PC-9 (cell line): Measurements from ENCODE around the gene APMAP. TPM values are rescaled to one million over a fixed set of nuclear protein-coding genes. Genes with fewer than 3 reads are reported as not detected.
"Not testable (repeated sequence)": the region's sequence is repeated elsewhere in the genome, so short reads cannot be mapped to it uniquely, and the experiment has no call there.

Source experiments
- BruUV-seq: library from RNA; stranded (reverse); fragments of 400-500 nt; replicated peaks from 2 replicates; lab custom pipeline; 2021; lab: Mats Ljungman, UMichigan
- CTCF ChIA-PET: fragments of 300-600 bp; sonication (Branson Sonifier 250); formaldehyde crosslinking; loops from one replicate; lab custom pipeline; 2022; ENCODE audit warnings: antibody characterized with exemption; lab: Charles Lee
- POLR2A ChIA-PET: fragments of 300-600 bp; sonication (Branson Sonifier 250); formaldehyde crosslinking; loops from one replicate; lab custom pipeline; 2022; ENCODE audit warnings: antibody characterized with exemption; ENCODE audit not compliant: unreplicated experiment; lab: Charles Lee
- DNase-seq, 2 experiments: peaks; one replicate each; pipeline versions ENCODE4 v3.0.0 to v3.0.0-alpha.2; 2015 to 2022; ENCODE audit warnings: mixed read lengths in 1 of 2
- H2AFZ ChIP-seq: fragments of 200-600 bp; sonication (generic); 2 replicates; pipeline ENCODE4 v1.8.1; 2017; ENCODE audit warnings: antibody characterized with exemption
- H3F3A ChIP-seq: fragments of 200-600 bp; sonication (generic); 2 replicates; pipeline ENCODE4 v1.8.1; 2017; ENCODE audit warnings: antibody characterized with exemption, mild to moderate bottlenecking, low read depth; ENCODE audit not compliant: insufficient read depth
- H3K27ac ChIP-seq: fragments of 200-600 bp; sonication (generic); 2 replicates; pipeline ENCODE4 v1.6.1; 2016; ENCODE audit warnings: mixed run types
- H3K27me3 ChIP-seq: fragments of 200-600 bp; sonication (generic); 2 replicates; pipeline ENCODE4 v1.6.1; 2016; ENCODE audit warnings: low read depth, mixed run types; ENCODE audit not compliant: insufficient read depth
- H3K36me3 ChIP-seq: fragments of 200-600 bp; sonication (generic); 2 replicates; pipeline ENCODE4 v1.6.1; 2016; ENCODE audit warnings: low read depth, mixed run types
- H3K4me1 ChIP-seq: fragments of 200-600 bp; sonication (generic); replicated peaks from 2 replicates; pipeline ENCODE4 v1.6.1; 2016; ENCODE audit warnings: mixed run types; ENCODE audit not compliant: insufficient read depth
- H3K4me2 ChIP-seq: fragments of 200-600 bp; sonication (generic); 2 replicates; pipeline ENCODE4 v1.6.1; 2017; ENCODE audit warnings: mixed run types
- H3K4me3 ChIP-seq: fragments of 200-600 bp; sonication (generic); 2 replicates; pipeline ENCODE4 v1.6.1; 2016; ENCODE audit warnings: mixed run types
- H3K79me2 ChIP-seq: fragments of 200-600 bp; sonication (generic); 2 replicates; pipeline ENCODE4 v1.6.1; 2017; ENCODE audit warnings: low read depth, mixed run types
- H3K9me2 ChIP-seq: fragments of 200-600 bp; sonication (generic); 2 replicates; pipeline ENCODE4 v1.8.1; 2017; ENCODE audit warnings: mild to moderate bottlenecking; ENCODE audit not compliant: insufficient read depth
- H3K9me3 ChIP-seq: fragments of 200-600 bp; sonication (generic); 2 replicates; pipeline ENCODE4 v1.8.1; 2016; ENCODE audit warnings: low read depth; ENCODE audit not compliant: insufficient read depth
- H4K20me1 ChIP-seq: fragments of 200-600 bp; sonication (generic); 2 replicates; pipeline ENCODE4 v1.8.1; 2017; ENCODE audit not compliant: insufficient read depth
- CTCF ChIP-seq: fragments of 200-600 bp; sonication (generic); conservative IDR thresholded peaks from 2 replicates; pipeline ENCODE4 v1.6.1; 2017; ENCODE audit warnings: mixed run types, antibody characterized with exemption, mild to moderate bottlenecking, moderate library complexity
- EZH2 ChIP-seq: fragments of 200-600 bp; sonication (generic); IDR thresholded peaks from 2 replicates; pipeline ENCODE4 v1.8.0; 2017; ENCODE audit warnings: antibody characterized with exemption, low read depth
- intact Hi-C: fragments of 100-400 bp; cut with micrococcal nuclease; formaldehyde crosslinking; loops from one replicate; pipeline ENCODE4 v1.10.0; 2022; ENCODE audit not compliant: unreplicated experiment
- total RNA-seq: library from RNA; stranded (reverse); gene quantifications from 2 replicates; pipeline ENCODE4 v1.2.3, GENCODE V29; 2021

APMAP gene
- total RNA-seq, 1 experiment from 2014 or later: 103 TPM

GRCh38 chr20:24933266-24933908 is 59.2 kb downstream of the APMAP start:
- no peak for DNase-seq
- BruUV-seq: no TSS peak
- peaks cover 20% of the 10 kb centered on the region; the same call in 1 of the 2 replicates for H3F3A ChIP-seq
- H3K36me3 ChIP-seq: no peaks in the 10 kb centered on the region
- POLR2A ChIA-PET: no interaction called here
- no peaks in the 10 kb centered on the region for H3K79me2 ChIP-seq
- no peaks in the 10 kb centered on the region for H3K9me2 ChIP-seq
- CTCF ChIA-PET: no interaction called here
- H3K4me3 ChIP-seq: no peak overlapping the region
- no peaks in the 10 kb centered on the region for H3K9me3 ChIP-seq
- peaks cover 35% of the 10 kb centered on the region for H3K4me1 ChIP-seq
- no peak overlapping the region for H3K4me2 ChIP-seq
- intact Hi-C loops: loop anchor here (5.0 to 10.0 kb wide), 3 partner anchors 141 to 1011 kb away; no protein-coding TSS in a partner anchor
- no peak overlapping the region for H2AFZ ChIP-seq
- TF ChIP-seq CTCF (no peak), EZH2 (no peak)
- H4K20me1 ChIP-seq: no peaks in the 10 kb centered on the region
- no peaks in the 10 kb centered on the region for H3K27me3 ChIP-seq
- no peak overlapping the region for H3K27ac ChIP-seq

GRCh38 chr20:24931893-24932292 is 60.7 kb downstream of the APMAP start:
- CTCF ChIA-PET, H3K36me3 ChIP-seq, BruUV-seq, H4K20me1 ChIP-seq, DNase-seq, H3K79me2 ChIP-seq, H3K9me3 ChIP-seq, H3K9me2 ChIP-seq, H2AFZ ChIP-seq, H3K27me3 ChIP-seq, POLR2A ChIA-PET: not testable (repeated sequence)
- H3K4me3 ChIP-seq: peak overlapping the region; percentile 62; the same call in 1 of the 2 replicates
- peaks cover 20% of the 10 kb centered on the region; the same call in 1 of the 2 replicates for H3F3A ChIP-seq
- H3K4me2 ChIP-seq: peak overlapping the region; percentile 81
- peak overlapping the region; percentile 96 for H3K27ac ChIP-seq
- H3K4me1 ChIP-seq: peaks cover 37% of the 10 kb centered on the region
- intact Hi-C loops: loop anchor here (5.0 to 10.0 kb wide), 3 partner anchors 143 to 1010 kb away; no protein-coding TSS in a partner anchor

- BruUV-seq: TSS peak; percentile 83
- H3K36me3 ChIP-seq, H3K27me3 ChIP-seq, H3K9me3 ChIP-seq, DNase-seq, H4K20me1 ChIP-seq, H3K9me2 ChIP-seq, H3K79me2 ChIP-seq: not testable (repeated sequence)
- intact Hi-C loops: loop anchor here (1.0 to 10.0 kb wide), 5 partner anchors 61 to 1009 kb away; partner anchors contain the start of gene APMAP
- ChIA-PET POLR2A (interaction anchor here (0.6 to 0.8 kb wide), 3 partner anchors 18 to 213 kb away, joined by 3 to 4 read pairs (median 4); partner anchors contain the start of gene CST7), CTCF (interaction anchor here (1.0 to 1.8 kb wide), 3 partner anchors 10 to 21 kb away, joined by 3 to 8 read pairs (median 4); no protein-coding TSS in a partner anchor)
- Histone ChIP-seq H3K27ac (peak overlapping the region; percentile 96), H3F3A (peaks cover 20% of the 10 kb centered on the region; the same call in 1 of the 2 replicates), H3K4me2 (peak overlapping the region; percentile 81), H3K4me1 (peaks cover 37% of the 10 kb centered on the region), H3K4me3 (peak overlapping the region; percentile 62), H2AFZ (peak overlapping the region; percentile 73)
- TF ChIP-seq CTCF: peak; percentile 84
Observed at GRCh38 chr20:24930724-24931688, 61.5 kb downstream of the APMAP start.

GRCh38 chr20:24929867-24930723 is 62.5 kb downstream of the APMAP start:
- not testable (repeated sequence) for H3K9me3 ChIP-seq, H3K9me2 ChIP-seq, H4K20me1 ChIP-seq, H3K36me3 ChIP-seq, H3K27me3 ChIP-seq, BruUV-seq, H3K79me2 ChIP-seq
- peaks cover 37% of the 10 kb centered on the region for H3K4me1 ChIP-seq
- H2AFZ ChIP-seq: peak overlapping the region; percentile 73
- peak; percentile 76 to 95 for DNase-seq
- H3K4me2 ChIP-seq: peak overlapping the region; percentile 81
- peak overlapping the region; percentile 62 for H3K4me3 ChIP-seq
- intact Hi-C loops: loop anchor here (1.0 to 10.0 kb wide), 5 partner anchors 62 to 1008 kb away; partner anchors contain the start of gene APMAP
- POLR2A ChIA-PET: interaction anchor here (0.6 to 0.8 kb wide), 3 partner anchors 19 to 212 kb away, joined by 3 to 4 read pairs (median 4); partner anchors contain the start of gene CST7
- H3F3A ChIP-seq: peaks cover 20% of the 10 kb centered on the region; the same call in 1 of the 2 replicates
- CTCF ChIA-PET: interaction anchor here (0.8 to 1.8 kb wide), 4 partner anchors 10 to 66 kb away, joined by 3 to 8 read pairs (median 4); no protein-coding TSS in a partner anchor
- peak overlapping the region; percentile 96 for H3K27ac ChIP-seq
